Mammary epithelial cell (primary cell): ENCODE measurements around the gene TP53BP1.

Source experiments
- CTCF ChIP-seq, 2 donors: IDR thresholded peaks in 1 of 2; conservative IDR thresholded peaks in 1 of 2; 2 replicates each; pipeline ENCODE4 v1.5.1; 2011 to 2012; ENCODE audit warnings: inconsistent platforms in 2 of 2, low read length in 2 of 2, mild to moderate bottlenecking in 2 of 2, control low read depth in 1 of 2, low read depth in 1 of 2; ENCODE audit not compliant: insufficient read depth in 1 of 2; ENCODE audit errors: extremely low read depth in 1 of 2
- EZH2 ChIP-seq: IDR thresholded peaks from 2 replicates; pipeline ENCODE4 v1.6.1; 2012; ENCODE audit warnings: low read length, inconsistent platforms, borderline replicate concordance

- TF ChIP-seq CTCF (conservative IDR thresholded peaks at IDR 0.05 in 1 of 2, IDR thresholded peaks at IDR 0.05 in 1 of 2; ENCODE audit: extremely low read depth in 1 of 2, insufficient read depth in 1 of 2, low read depth in 1 of 2, low read length in 2 of 2): no peak
- TF ChIP-seq EZH2: no peak
These were observed 30.7 kb upstream of the TP53BP1 start for GRCh38 chr15:43523646-43524045.
